GM18907 (cell line): ENCODE results near the gene FEM1B.
"Not testable (repeated sequence)": the region's sequence is repeated elsewhere in the genome, so short reads cannot be mapped to it uniquely, and the experiment has no call there.

ENCODE experiments used
- ATAC-seq: cut with Tn5 transposase; IDR thresholded peaks from one replicate; pipeline ENCODE4 v1.9.1; 2021; ENCODE audit warnings: mild to moderate bottlenecking, moderate library complexity; ENCODE audit not compliant: unreplicated experiment

FEM1B gene

DNA sequence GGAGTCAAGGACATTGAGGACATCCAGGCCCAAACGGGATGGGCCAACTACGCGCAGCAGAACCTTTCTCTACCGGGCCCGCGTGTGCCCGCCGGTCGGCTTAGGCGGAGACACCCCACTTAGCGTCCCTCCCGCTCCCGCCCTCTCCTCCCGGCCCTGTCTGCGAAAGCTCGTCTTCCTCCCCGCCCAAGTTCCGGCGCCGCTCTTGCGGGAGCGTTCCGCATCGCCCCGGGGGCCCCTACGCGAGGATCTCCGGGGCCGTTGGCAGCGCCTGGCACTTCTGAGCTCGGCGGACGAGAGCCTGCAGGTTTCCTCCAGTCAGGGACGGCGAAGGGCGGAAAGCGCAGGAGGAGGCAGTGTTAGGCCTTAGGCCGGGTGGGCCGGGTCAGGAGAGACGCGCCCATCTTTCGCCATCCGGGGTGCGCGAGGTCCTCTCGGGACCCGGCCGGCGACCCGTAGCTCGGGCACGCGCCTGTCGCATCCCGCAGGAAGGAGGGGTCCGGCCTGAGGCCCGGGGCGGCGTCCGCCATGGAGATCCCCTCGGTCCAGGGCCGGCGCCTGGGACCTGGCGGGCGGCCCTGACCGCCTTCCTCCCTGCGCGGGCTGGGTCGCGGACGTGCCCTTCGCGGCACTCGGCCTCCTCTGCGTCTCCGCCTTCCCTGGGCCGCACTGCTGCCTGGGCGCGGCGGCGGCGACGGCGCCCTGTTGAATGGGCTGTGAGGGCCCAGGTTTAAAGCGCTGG is at the start of gene FEM1B:
Gene FEM1B (plus strand): TSS at position 143 of the 742 bp plus-strand sequence. CDS start 673 bp downstream, outside the sequence.
- ATAC-seq = peak; percentile 80

DNA sequence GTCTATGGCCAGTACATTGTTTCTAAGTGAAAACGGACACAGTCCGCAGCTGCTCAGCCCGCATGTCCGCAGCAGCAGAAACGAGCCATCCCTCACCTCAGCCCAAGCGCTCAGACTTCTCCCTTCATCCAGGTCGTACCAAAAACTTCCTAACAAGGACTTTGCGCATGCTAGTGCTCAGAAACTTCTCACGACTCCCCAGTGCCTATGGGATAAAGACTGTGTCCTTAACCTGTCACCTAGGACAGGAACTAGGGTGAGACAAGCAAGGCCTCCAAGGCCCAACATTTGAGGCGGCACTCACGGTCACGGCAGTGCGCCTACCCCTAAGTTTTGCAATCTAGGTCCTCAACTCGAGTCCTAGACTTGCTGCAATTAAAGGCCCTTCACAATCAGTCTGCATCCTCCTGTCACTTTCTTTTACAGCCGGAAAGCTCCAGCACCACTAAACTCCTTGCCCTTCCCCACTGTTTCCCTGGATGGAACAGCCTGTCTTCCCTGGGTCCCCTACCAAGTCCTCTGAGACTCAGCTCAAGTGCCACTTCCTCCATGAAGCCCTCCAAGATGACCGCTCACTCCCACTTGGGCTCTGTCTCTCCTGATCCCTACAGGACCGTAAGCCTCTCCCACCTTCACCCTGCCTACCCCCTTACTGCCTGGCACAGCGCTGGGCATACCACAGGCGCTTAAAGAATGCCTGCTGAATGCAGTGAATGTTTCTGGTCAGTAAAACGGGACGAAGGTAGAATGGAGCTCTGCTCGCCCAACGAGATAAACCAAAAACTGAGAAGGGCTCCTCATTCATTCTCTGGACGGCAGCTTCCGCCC is 49.2 kb upstream of the FEM1B start:
- no peak for ATAC-seq

DNA sequence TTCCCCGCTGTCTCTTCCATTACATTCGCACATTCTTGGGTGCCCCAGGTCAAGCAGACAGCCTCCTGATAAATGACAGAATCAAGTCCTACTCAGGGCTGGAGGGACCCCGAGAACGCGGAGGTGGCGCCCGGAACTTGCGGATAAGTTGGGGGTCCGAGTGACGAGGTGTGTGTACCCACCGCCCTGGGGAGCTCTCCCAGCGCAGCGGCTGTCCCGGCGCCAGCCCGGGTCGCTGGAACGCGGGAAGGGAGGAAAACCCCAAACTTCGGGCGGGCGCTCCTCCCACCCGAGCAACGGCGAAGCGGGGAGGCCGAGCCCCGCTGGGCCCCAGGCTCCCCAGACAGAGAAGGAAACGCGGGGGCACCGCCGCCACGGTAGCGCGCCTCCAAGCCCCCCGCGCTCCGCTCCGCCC is 48.6 kb upstream of the FEM1B start:
- ATAC-seq = peak; percentile 2

DNA sequence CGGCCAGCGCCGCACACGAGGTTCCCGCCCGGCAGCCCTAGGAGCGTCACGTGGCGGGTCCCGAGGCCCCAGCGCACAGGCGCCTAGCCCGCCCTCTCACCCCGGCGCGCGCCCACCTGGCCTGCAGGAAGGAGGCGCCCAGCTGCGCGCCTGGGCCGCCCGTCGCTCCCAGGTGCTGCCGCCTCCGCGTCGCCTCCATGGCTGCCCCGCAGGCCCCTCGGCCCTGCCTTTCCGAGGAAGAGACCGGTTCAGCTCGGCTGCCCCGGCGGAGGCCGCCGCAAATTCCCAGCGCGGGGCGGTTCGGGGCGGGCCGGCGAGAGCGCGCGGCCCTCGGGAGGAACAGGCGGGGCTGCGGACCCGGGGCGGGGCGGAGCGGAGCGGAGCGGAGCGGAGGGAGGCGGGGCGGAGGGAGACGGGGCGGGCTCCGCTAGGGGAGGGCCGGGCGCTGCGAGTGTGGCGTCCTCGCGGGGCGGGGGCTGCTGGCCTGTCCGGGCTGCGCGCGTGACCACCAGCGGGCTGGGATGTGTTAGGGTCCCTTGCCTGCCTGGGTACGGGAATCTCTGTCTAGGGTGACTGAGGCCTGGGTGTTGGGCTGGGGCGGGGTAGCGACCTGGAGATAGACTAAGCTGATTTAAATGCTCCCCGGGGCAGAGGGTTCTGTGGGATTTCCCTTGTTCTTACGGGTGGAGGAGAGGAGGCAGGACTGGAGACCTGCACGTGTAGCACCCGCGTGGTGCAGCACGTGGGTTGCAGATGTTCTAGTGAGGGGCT is 48.0 kb upstream of the FEM1B start, which contains the start of gene CLN6:
Gene CLN6 (minus strand): TSS at position 343 of the 771 bp plus-strand sequence. CDS start 144 bp downstream, at position 199.
- peak; percentile 70 for ATAC-seq

DNA sequence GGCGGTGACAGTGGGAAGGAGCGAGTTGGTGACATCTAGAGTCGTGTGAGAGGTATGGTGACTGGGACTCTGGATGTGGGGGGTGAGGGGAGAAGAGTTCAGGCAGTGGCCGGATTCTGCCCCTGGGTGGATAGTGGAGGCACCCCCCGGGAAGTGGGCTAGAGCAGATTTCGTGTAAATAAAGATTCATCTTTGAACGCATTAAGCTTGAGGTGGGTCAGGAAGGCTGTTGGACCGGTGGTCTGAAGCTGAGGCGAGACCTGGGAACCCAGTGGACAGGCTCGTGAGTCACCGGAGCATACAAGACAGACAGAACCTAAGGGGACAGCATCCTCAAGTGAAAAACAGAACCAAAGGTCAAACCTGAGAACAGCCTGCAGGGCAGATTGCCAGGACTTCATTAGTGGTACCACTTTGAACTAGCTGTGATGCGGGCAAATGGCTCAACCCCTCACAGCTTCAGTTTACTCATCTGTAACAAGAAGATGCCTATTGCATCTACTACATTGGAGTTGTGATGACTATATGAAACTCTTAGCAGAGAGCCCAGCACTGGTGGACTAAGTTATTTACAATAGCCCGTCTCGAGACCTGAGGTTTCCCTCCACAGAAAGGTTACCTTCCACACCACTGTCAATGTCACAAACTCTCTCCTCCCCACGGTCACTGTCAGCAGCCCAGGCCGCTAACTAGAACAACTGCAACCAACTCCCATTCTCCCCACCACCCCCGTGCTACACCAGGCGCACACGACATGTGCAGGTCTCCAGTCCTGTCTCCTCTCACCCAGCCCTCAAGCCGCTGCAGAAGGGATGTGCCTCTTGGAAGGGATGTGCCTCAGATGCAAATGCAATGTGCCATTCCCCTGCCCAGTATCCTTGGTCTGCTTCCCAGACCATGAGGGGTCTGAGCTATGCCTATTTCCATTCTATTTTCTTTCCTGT is 47.1 kb upstream of the FEM1B start:
- peak; percentile 37 for ATAC-seq

DNA sequence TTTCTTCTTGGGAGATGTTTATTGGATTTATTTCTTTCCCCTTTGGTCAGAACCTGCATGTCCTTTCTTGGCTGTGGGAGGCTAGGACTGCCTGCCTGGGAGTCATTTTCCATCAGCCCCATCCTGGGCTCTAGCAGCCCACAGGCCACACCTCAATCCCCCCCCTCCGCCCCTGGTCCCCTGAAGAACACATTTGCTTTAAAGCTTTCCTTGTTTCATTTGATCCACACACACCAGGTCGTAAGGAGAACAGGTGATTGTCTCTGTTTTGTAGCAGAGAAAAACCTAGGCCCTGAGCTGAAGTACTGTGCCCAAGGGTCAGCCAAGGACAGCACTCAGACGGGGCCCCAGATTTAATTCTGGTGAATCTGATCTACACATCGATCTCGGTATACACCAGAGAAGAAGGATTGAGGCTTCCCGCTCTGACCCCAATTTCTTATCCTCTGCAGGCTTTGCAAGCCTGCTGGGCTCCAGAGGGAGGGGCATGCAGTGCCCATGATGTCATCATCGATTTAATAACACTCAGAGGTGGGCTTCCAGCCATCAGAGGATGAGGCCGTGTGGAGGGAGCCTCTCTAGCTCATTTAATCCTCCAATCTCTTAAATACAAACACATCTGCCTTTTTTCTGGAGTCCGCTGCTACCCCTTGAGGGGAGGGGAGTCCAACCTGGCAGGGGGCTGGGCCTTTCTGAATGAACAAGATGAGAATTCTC is 46.3 kb upstream of the FEM1B start:
- no peak for ATAC-seq

DNA sequence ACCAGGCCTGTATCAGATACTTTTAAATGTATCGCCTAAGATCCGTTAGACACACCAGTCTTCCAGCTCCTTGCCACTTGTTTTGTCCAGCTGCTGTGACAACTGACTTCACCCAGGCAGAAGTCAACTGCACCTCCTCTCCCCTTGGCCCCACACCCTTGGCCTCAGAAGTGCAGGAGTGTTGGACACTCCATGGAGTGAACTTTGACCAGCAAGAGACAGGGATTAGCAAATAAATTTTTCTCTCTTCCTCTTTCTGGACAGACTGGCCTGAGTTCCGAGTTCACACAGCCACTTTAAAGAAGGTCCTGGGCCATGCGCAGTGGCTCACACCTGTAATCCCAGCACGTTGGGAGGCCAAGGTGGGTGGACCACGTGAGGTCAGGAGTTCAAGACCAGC is 45.1 kb upstream of the FEM1B start:
- ATAC-seq = no peak

DNA sequence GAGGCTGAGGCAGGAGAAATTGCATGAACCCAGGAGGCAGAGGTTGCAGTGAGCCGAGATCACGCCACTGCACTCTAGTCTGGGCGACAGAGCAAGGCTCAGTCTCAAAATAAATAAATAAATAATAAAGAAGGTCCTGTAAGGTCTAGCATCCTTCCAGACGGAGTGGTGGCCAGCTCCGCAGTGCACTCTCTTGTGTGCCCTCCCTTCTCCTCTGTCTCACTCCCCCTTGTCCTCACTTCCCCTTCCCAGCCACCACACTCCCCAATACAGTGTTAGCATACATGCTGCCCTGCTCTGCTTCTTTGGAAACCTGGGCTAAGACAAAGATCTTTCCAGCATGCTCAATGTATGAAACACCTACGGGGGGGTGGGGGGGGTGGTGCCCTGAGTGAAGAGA is 44.6 kb upstream of the FEM1B start:
- no peak for ATAC-seq

DNA sequence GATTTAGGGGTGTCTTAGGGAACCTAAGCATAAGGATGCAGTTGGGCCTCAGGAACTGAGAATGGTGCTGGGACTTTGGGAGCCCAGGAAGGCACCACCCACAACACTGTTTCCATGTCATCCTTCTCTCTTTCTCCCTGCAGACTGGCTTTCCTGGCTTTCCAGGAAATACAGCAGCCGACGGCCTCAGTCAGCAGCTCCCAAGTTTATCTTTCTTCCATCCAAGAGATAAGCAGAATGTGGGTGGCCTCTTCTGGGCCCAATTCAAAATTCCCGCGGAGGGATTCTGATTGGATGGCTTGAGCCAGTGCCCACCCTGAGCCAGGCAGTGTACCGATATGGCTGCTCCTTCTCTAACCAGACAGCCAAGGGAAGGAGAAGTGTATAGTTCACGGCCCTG is 43.5 kb upstream of the FEM1B start:
- no peak for ATAC-seq

DNA sequence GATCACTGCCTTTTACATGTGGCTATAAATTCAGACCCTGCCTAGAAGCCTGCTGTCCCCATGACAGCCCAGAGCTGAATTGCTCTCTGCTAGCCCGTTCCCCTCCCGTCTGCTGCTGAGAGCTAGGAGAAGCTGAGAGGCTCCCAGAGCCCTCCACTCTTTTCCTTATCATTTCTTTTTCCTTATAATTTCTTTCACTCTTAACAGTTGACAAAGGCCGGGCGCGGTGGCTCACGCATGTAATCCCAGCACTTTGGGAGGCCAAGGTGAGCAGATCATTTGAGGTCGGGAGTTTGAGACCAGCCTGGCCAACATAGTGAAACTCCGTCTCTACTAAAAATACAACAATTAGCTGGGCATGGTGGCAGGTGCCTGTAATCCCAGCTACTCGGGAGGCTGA is 43.0 kb upstream of the FEM1B start:
- ATAC-seq = not testable (repeated sequence)

DNA sequence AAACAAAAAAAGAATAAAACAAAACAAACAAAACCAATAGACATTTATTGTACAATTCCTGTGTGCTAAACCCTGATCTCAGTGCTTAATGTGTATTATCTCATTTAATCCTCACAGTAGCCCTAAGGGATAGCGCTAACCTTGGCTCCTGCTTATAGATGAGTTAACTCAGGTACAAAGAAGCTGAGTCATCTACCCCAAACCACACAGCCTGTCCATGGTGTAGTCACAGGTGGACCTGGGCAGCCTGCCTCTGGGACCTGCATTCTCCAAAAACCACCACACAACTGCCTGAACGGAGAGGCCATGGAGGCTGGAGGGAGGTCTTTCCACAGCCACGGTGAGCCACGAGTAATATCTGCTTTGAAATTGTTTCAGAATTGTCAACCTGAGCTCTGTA is 42.5 kb upstream of the FEM1B start:
- ATAC-seq = no peak

DNA sequence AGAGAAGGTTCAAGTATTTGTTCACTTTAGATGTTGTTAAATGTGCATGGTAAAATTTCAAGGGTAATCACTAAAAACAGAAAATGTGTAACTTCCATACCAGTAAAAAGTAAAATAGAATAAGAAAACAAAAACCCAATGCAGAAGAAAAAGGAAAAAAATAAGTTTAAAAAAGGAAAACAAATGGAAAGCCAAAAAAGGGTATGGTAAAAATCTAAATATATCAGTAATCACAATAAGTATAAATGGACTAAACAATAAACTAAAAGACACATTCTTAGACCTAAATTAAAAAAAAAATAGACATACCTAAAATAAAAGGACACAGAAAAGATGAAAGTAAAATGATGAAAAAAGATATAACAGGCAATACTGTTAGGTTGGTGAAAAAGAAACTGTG is 38.5 kb upstream of the FEM1B start:
- no peak for ATAC-seq

DNA sequence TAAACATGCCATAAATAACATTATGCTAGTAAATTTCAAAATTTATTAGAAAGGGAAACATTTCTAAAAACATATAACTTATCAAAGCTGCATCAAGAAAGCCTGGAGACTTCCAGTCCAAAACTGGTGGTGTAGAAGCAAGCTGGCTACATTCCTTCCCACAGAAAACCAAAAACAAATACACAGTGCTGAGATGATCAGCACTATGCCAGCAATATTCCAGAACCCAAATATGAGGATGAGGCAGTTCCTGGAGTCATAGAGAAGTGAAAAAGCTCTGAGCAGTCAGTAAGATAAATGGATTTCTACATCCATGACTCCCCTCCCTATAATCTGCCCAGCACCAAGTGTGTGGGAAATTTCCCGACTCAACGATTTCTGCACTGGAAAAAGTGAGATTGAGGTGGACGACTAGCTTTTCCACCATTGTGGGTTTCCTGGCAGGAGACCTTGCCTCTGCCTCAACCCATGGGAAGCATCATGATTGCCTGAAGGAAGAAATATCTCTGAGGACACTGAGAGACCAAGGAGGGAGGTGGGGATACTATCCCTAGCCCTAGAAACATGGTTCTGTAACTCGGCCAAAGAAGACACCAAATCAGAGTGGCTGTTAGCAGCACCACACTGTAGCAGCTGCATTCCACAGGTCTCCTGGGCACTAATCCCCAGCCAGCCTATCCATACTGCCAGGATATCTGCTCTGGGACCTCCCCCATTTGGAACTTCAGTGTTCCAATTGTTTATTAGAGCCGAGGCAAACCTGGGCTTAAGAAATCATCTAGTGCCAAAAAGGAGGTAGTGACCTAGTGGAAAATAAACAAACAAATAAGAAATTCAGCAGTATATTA is 36.2 kb upstream of the FEM1B start:
- ATAC-seq = no peak

DNA sequence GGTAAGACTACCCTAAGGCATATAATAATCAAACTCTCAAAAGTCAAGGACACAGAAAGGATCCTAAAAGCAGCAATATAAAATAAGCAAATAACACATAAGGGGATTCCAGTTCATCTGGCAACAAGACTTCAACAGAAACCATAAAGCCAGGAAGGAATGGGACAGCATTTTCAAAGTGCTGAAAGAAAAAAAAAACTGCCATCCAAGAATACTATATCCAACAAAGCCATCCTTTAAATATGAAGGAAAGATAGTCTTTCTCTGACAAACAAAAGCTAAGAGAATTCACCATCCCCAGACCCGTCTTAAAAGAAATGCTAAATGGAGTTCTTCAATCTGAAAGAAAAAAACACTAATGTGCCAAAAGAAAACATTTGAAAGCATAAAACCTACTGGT is 33.3 kb upstream of the FEM1B start:
- no peak for ATAC-seq

DNA sequence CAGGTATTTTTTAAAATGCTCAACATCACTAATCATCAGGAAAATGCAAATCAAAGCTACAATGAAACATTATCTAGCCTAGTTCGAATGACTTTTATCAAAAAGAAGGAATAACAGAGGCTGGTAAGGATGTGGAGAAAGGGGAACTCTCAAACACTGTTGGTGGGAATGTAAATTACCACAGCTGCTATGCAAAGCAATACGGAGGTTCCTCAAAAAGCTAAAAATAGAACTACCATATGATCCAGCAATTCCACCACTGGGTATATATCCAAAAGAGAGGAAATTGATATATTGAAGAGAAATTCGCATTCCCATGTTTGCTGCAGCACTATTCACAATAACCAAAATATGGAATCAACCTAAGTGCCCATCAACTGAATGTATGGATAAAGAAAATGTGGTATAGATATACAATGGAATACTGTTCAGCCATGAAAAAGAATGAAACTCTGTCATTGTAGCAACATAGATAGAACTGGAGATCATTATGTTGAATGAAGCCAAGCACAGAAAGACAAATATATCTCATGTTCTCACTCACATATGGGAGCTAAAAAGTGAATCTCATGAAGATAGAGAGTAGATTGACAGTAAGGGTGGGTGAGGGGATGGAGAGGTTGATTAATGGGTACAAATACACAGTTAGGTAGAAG is 28.4 kb upstream of the FEM1B start:
- no peak for ATAC-seq

DNA sequence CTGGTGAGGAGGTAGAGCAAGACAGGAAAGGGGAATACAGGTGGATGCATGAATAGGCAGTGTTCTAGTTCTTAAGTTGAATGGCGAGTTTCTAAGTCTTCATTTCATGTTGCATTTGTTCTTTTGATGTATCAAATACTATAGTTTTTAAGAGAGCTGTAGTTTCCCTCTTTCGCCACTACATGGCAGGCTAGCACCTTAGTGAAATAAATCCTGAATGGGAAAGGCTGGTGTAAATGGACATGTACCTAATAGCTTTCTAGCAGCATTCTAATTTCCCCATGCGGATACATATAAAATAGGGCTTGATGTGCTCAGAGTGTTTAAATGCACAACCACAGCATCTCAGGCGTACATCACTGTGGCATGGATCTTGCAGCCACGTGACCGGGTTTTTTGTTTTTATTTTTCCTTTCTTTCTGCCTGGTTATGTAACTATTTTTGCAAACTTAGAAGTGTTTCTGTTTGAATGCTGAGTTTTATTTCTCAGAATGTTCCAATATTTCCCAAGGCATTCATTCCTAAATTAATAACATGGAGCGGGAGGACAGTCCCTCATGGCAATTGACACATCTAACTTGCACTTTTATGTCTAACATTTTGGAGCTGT is 24.5 kb upstream of the FEM1B start:
- no peak for ATAC-seq

DNA sequence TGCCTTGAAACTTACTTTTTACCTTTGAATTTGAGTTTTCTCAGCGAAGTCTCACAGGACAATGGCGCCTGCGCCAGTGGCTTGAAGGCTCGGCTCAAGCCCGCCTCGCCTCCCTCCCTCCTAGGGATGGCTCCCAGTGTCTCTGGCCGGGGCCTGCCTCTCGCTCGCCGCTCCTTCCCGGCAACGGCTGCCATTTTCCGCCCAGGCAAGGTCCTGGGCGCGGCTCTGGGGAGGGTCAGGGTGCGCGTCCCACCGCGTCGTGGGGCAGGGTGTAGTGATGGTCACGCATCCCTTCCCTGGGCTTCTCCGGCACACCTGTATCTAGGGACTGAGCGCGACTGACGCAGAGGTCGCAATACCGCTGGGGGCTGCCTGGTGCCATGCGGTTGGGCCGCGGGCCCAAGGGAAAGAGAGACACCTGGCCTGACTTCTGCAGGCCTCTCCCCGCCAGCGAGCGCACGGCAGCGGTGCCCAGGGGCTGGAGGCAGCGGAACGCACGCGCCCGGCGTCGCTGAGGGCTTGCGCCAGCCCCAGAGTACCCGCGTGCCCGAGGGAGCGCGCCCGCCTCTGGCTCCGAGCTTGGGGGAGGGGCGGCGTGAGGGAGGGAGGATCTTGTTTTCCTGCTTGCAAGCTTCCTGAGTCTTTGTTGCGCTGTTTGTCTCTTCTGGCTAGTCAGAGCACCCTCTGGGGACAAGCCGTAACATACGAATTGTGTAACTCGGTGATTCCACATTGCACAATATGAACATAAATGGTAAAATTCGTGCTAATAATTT is 20.7 kb upstream of the FEM1B start:
- no peak for ATAC-seq
